ENCODE results near the gene NFIB.

The NFIB gene

GRCh38 chr9:14179449-14179848 is 134.5 kb downstream of the NFIB start:
- DNase-seq, result no peak

GRCh38 chr9:14175778-14176177 is 138.2 kb downstream of the NFIB start:
- DNase-seq, result no peak

GRCh38 chr9:14173713-14174112 is 140.2 kb downstream of the NFIB start:
- DNase-seq, result no peak

- no peak for DNase-seq
These were observed 142.9 kb downstream of the NFIB start for GRCh38 chr9:14170973-14171596.

- DNase-seq, result no peak
These were observed 143.5 kb downstream of the NFIB start for GRCh38 chr9:14170392-14170931.

- no peak for DNase-seq
These were observed 145.6 kb downstream of the NFIB start for GRCh38 chr9:14168381-14168780.

- DNase-seq, result no peak
These were observed 148.4 kb downstream of the NFIB start for GRCh38 chr9:14165376-14166035.

- no peak for DNase-seq
These were observed 149.0 kb downstream of the NFIB start for GRCh38 chr9:14164908-14165307.

GRCh38 chr9:14159440-14160216 is 154.3 kb downstream of the NFIB start:
- no peak for DNase-seq

GRCh38 chr9:14158916-14159315 is 155.0 kb downstream of the NFIB start:
- no peak for DNase-seq

GRCh38 chr9:14158136-14158813 is 155.7 kb downstream of the NFIB start:
- no peak for DNase-seq

- DNase-seq, result no peak
These were observed 156.8 kb downstream of the NFIB start for GRCh38 chr9:14157191-14157590.

GRCh38 chr9:14156046-14156445 is 157.9 kb downstream of the NFIB start:
- no peak for DNase-seq

- no peak for DNase-seq
These were observed 158.7 kb downstream of the NFIB start for GRCh38 chr9:14155237-14155636.

- DNase-seq, result no peak
These were observed 160.6 kb downstream of the NFIB start for GRCh38 chr9:14153310-14153720.

GRCh38 chr9:14151451-14151850 is 162.5 kb downstream of the NFIB start:
- DNase-seq, result no peak

- no peak for DNase-seq
These were observed 165.3 kb downstream of the NFIB start for GRCh38 chr9:14148501-14149103.

GRCh38 chr9:14147738-14148137 is 166.2 kb downstream of the NFIB start:
- DNase-seq, result no peak

GRCh38 chr9:14146201-14146874 is 167.6 kb downstream of the NFIB start:
- no peak for DNase-seq

- DNase-seq, result no peak
These were observed 169.7 kb downstream of the NFIB start for GRCh38 chr9:14144215-14144614.

- DNase-seq, result no peak
These were observed 172.2 kb downstream of the NFIB start for GRCh38 chr9:14141699-14142098.

GRCh38 chr9:14140096-14140697 is 173.7 kb downstream of the NFIB start:
- DNase-seq, result no peak

Data from effector CD8-positive, alpha-beta T cell (primary cell).